OCI-LY3 (cell line): ENCODE data around the gene SLC28A3.

Experiments
- H2AFZ ChIP-seq: fragments of 200-600, 300-600 bp; shearing (Covaris generic); 2 replicates; pipeline ENCODE4 v1.6.0; 2014; ENCODE audit warnings: antibody characterized with exemption, low read depth, low read length
- H3K27ac ChIP-seq: fragments of 200-600, 300-600 bp; sonication (generic); 2 replicates; pipeline ENCODE4 v1.5.1; 2014; ENCODE audit warnings: mild to moderate bottlenecking, low read length, moderate library complexity, mixed read lengths
- H3K27me3 ChIP-seq: fragments of 200-600, 300-600 bp; sonication (generic); 2 replicates; pipeline ENCODE4 v1.6.1; 2014; ENCODE audit warnings: low read depth, low read length, mixed read lengths
- H3K36me3 ChIP-seq: fragments of 200-600, 300-600 bp; sonication (generic); replicated peaks from 2 replicates; pipeline ENCODE3; 2014; ENCODE audit warnings: low read depth, low read length, mixed read lengths
- H3K4me1 ChIP-seq: fragments of 300-600, 200-600 bp; sonication (generic); 2 replicates; pipeline ENCODE4 v1.6.1; 2014; ENCODE audit warnings: low read length, mixed read lengths
- H3K4me2 ChIP-seq: fragments of 200-600, 300-600 bp; sonication (generic); 2 replicates; pipeline ENCODE4 v1.6.1; 2014; ENCODE audit warnings: low read length, mixed read lengths
- H3K4me3 ChIP-seq: fragments of 300-600, 200-600 bp; sonication (generic); 2 replicates; pipeline ENCODE4 v1.5.1; 2014; ENCODE audit warnings: antibody characterized with exemption, mild to moderate bottlenecking, low read length, moderate library complexity
- H3K79me2 ChIP-seq: fragments of 300-600, 200-600 bp; shearing (Covaris generic); 2 replicates; pipeline ENCODE4 v1.6.1; 2014; ENCODE audit warnings: mild to moderate bottlenecking, low read length, mixed read lengths
- H3K9ac ChIP-seq: fragments of 300-600, 200-600 bp; shearing (Covaris generic); 2 replicates; pipeline ENCODE4 v1.6.0; 2014; ENCODE audit warnings: mild to moderate bottlenecking, low read length, moderate library complexity
- H3K9me3 ChIP-seq: fragments of 200-600, 300-600 bp; shearing (Covaris generic); 2 replicates; pipeline ENCODE4 v1.6.1; 2014; ENCODE audit warnings: low read length, mixed read lengths; ENCODE audit not compliant: insufficient read depth
- H4K20me1 ChIP-seq: fragments of 200-600, 300-600 bp; sonication (generic); 2 replicates; pipeline ENCODE4 v1.6.1; 2016; ENCODE audit warnings: low read length, mixed read lengths; ENCODE audit not compliant: insufficient read depth
- EZH2phosphoT487 ChIP-seq: fragments of 200-600 bp; shearing (Covaris generic); IDR thresholded peaks from 2 replicates; pipeline ENCODE4 v1.6.1; 2018; ENCODE audit warnings: antibody characterized with exemption, mixed run types, low read depth
- TF ChIP-seq, protein P1 (sequence below): fragments of 200-600, 300-600 bp; sonication (generic); IDR thresholded peaks from 2 replicates; pipeline ENCODE4 v1.5.1; 2014; ENCODE audit warnings: antibody characterized with exemption, low read length, low read depth

Gene SLC28A3

DNA sequence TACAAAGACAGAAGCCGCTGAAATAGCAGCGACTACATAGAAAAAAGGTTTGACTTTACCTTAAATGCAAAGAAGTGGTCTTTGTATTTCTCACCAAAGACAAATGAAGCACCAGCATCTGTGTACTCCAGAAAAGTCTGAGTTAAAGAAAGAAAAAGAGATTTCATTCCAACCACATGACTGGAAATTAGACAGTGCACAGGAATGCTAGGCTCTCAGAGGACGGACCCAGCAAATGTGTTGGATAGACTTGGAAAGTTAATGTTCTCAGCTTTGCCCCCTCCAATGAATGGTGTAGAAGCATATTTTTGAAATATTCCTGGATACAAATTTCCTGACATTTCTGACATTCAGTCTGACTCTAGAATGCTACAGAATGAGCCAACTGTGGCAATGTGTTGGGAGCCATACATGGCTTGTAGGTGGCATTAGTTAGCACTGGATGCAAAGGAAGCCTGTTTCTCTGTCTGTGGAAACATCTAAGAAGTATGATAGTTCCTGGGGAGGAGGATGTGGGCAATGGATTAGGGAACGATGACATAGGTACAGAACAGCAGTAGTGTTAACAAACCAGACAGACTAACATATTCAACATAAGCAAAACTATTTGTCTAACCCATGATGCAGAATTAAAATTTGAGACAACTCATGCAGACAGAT, 43.3 kb downstream of the SLC28A3 start:
- Histone ChIP-seq H3K79me2 (no peaks in the 10 kb centered on the region), H3K27me3 (no peaks in the 10 kb centered on the region), H2AFZ (no peak overlapping the region), H3K9me3 (no peaks in the 10 kb centered on the region), H3K27ac (no peak overlapping the region), H3K36me3 (no peaks in the 10 kb centered on the region), H4K20me1 (no peaks in the 10 kb centered on the region), H3K4me3 (no peak overlapping the region), H3K4me1 (peaks cover 24% of the 10 kb centered on the region), H3K9ac (no peak overlapping the region), H3K4me2 (no peak overlapping the region)
- TF ChIP-seq, protein P1, sequence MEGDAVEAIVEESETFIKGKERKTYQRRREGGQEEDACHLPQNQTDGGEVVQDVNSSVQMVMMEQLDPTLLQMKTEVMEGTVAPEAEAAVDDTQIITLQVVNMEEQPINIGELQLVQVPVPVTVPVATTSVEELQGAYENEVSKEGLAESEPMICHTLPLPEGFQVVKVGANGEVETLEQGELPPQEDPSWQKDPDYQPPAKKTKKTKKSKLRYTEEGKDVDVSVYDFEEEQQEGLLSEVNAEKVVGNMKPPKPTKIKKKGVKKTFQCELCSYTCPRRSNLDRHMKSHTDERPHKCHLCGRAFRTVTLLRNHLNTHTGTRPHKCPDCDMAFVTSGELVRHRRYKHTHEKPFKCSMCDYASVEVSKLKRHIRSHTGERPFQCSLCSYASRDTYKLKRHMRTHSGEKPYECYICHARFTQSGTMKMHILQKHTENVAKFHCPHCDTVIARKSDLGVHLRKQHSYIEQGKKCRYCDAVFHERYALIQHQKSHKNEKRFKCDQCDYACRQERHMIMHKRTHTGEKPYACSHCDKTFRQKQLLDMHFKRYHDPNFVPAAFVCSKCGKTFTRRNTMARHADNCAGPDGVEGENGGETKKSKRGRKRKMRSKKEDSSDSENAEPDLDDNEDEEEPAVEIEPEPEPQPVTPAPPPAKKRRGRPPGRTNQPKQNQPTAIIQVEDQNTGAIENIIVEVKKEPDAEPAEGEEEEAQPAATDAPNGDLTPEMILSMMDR = no peak
- no peak for TF ChIP-seq EZH2phosphoT487

DNA sequence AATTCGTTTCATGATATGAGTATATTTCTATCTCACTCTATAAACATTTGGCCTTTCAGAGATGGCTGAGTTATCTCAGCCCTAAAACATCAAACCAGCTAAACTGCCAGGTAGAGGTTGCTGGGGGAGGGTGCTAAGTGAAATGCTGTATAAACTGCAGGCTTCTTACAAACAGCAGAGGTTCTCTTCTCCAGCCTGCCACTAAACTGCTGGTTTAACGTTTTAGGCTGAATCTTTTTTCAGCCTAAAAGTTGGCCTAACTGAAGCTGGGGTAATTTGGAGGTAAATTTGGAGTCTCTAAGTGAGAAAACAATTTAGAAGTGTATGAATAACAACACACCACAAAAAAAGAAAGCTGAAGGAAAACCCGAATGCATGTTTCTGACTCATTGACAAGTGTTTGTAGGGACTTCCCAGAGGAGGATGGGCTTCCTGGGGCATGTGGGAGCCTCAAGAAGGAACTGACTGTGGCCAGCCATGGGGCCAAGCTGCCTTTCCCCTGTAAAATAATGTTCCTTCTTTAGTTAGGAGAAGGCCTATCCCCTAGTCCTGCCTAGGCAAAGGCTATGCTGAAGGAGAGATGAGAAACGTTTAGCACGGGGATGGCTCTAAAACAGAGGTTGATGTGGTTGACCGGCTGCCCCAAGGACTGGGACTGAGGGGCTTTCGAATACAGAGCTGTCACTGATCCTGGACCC, 44.3 kb downstream of the SLC28A3 start:
- Histone ChIP-seq H3K4me2 (peak overlapping the region; percentile 31), H2AFZ (peak overlapping the region; percentile 80), H3K36me3 (no peaks in the 10 kb centered on the region), H3K9ac (peak overlapping the region; percentile 19; the same call in 1 of the 2 replicates), H3K27ac (no peak overlapping the region), H3K9me3 (no peaks in the 10 kb centered on the region), H3K79me2 (no peaks in the 10 kb centered on the region), H3K4me3 (no peak overlapping the region), H3K27me3 (no peaks in the 10 kb centered on the region), H3K4me1 (peaks cover 24% of the 10 kb centered on the region), H4K20me1 (no peaks in the 10 kb centered on the region)
- TF ChIP-seq EZH2phosphoT487 = no peak
- TF ChIP-seq, protein P1 = no peak

DNA sequence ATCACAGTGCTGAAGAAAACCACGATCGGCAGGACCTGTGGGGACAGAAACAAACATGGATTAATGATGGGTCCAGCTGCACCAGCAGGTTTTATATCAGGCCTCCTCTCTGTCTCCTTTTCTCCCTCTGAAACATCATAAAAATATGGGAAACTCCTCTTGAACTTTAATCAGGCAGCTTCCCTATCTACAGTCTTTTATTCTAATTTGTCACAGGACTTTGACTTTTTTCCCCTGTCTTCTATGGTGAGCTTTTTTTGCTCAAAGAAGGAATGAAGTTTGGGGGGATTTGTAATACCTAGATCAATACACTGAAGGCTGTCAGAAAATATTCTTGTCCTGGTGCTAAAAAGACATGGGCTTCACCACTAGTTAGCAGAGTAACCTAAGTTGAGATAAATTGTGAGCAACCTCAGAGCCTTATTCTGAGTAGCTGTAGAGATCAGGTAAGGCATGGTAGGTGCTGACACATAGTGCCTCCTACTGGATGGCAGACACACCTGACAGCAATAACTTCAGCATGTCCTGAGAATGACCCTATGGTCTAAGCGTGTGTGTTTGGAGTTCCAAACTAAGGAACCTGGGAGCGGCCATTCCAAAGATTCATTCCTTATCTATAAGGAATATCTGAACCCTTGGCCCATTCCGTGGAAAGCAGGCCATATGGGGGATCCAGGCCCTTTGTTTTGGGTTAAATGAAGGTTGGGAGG, 46.2 kb downstream of the SLC28A3 start:
- no peaks in the 10 kb centered on the region for H4K20me1 ChIP-seq
- peaks cover 24% of the 10 kb centered on the region for H3K4me1 ChIP-seq
- no peak overlapping the region for H3K27ac ChIP-seq
- H3K9ac ChIP-seq = no peak overlapping the region
- H3K4me3 ChIP-seq = no peak overlapping the region
- no peaks in the 10 kb centered on the region for H3K79me2 ChIP-seq
- no peaks in the 10 kb centered on the region for H3K27me3 ChIP-seq
- H3K9me3 ChIP-seq = no peaks in the 10 kb centered on the region
- H3K4me2 ChIP-seq = no peak overlapping the region
- no peak overlapping the region for H2AFZ ChIP-seq
- H3K36me3 ChIP-seq = no peaks in the 10 kb centered on the region
- TF ChIP-seq, protein P1 = peak; percentile 38
- no peak for TF ChIP-seq EZH2phosphoT487
